Suprapubic skin (tissue), 4 donors: ENCODE results near the gene PSMG3. TPM values are rescaled to one million over a fixed set of nuclear protein-coding genes. Genes with fewer than 3 reads are reported as not detected.

ENCODE experiments used
- DNase-seq, 2 donors: peaks; one replicate each; pipeline ENCODE4 v3.0.0-alpha.2; 2019; ENCODE audit warnings: low spot score in 2 of 2
- H3K27ac ChIP-seq: fragments of 200-600 bp; sonication (generic); one replicate; pipeline ENCODE4 v1.5.1; 2019
- H3K27me3 ChIP-seq: fragments of 200-600 bp; sonication (generic); one replicate; pipeline ENCODE4 v1.5.1; 2019
- H3K36me3 ChIP-seq: fragments of 200-600 bp; sonication (generic); one replicate; pipeline ENCODE4 v1.5.1; 2019
- H3K4me1 ChIP-seq: fragments of 200-600 bp; sonication (generic); one replicate; pipeline ENCODE4 v1.5.1; 2019
- H3K4me3 ChIP-seq: fragments of 200-600 bp; sonication (generic); one replicate; pipeline ENCODE4 v1.5.1; 2019; ENCODE audit warnings: mild to moderate bottlenecking
- H3K9me3 ChIP-seq: fragments of 200-600 bp; sonication (generic); one replicate; pipeline ENCODE4 v1.5.1; 2019
- CTCF ChIP-seq, 2 donors: fragments of 200-600 bp in 1 of 2; fragments of 450-650 bp in 1 of 2; sonication (generic) in 1 of 2; IDR thresholded peaks; one replicate each; pipeline ENCODE4 v1.5.1; 2016 to 2019; ENCODE audit warnings: antibody characterized with exemption in 2 of 2, mild to moderate bottlenecking in 1 of 2, moderate library complexity in 1 of 2
- EP300 ChIP-seq: sonication (generic); formaldehyde crosslinking; IDR thresholded peaks from one replicate; pipeline ENCODE4 v1.6.1; 2017; ENCODE audit warnings: antibody characterized with exemption
- POLR2A ChIP-seq, 2 donors: fragments of 450-650 bp; IDR thresholded peaks; one replicate each; pipeline ENCODE4 v1.6.1; 2017; ENCODE audit warnings: antibody characterized with exemption in 2 of 2, mild to moderate bottlenecking in 2 of 2, moderate library complexity in 2 of 2
- POLR2AphosphoS5 ChIP-seq, 3 donors: sonication (generic); formaldehyde crosslinking; IDR thresholded peaks; one replicate each; pipeline ENCODE4 v1.6.1; 2017; ENCODE audit warnings: antibody characterized with exemption in 3 of 3
- WGBS: methylation state at CpG from one replicate; pipeline ENCODE4 v1.1.5; 2018; 5-methylcytosine and 5-hydroxymethylcytosine counted together
- total RNA-seq, 4 donors: library from RNA; depleted of rRNA; stranded (reverse); fragments of >200 nt; gene quantifications; one replicate each; pipeline ENCODE4 v1.1.0, GENCODE V29; 2016

The PSMG3 gene
- total RNA-seq, 4 donors from 2014 or later, result 35.7 to 79.0 (median 62.0) TPM

GRCh38 chr7:1587738-1588137 is 17.9 kb upstream of the PSMG3 start:
- Histone ChIP-seq H3K27me3 (peaks cover 64% of the 10 kb centered on the region), H3K27ac (no peak overlapping the region), H3K9me3 (no peaks in the 10 kb centered on the region), H3K4me1 (peaks cover 4% of the 10 kb centered on the region), H3K36me3 (no peaks in the 10 kb centered on the region), H3K4me3 (no peak overlapping the region)
- TF ChIP-seq POLR2AphosphoS5 (IDR thresholded peaks at IDR 0.05) (no peak), CTCF (IDR thresholded peaks at IDR 0.05) (no peak), EP300 (no peak), POLR2A (IDR thresholded peaks at IDR 0.05) (no peak)
- 91% methylated on average over 9 of the region's 12 CpGs for WGBS
- no peak for DNase-seq

- H3K36me3 ChIP-seq, result no peaks in the 10 kb centered on the region
- TF ChIP-seq POLR2A (IDR thresholded peaks at IDR 0.05) (no peak), EP300 (no peak), POLR2AphosphoS5 (IDR thresholded peaks at IDR 0.05) (no peak), CTCF (IDR thresholded peaks at IDR 0.05) (no peak)
- H3K9me3 ChIP-seq, result no peaks in the 10 kb centered on the region
- no peak overlapping the region for H3K4me3 ChIP-seq
- no peak overlapping the region for H3K27ac ChIP-seq
- peaks cover 58% of the 10 kb centered on the region for H3K27me3 ChIP-seq
- WGBS, result 62% methylated on average over 13 of the region's 42 CpGs
- DNase-seq, result no peak
- no peaks in the 10 kb centered on the region for H3K4me1 ChIP-seq
Measured at GRCh38 chr7:1586827-1587705, 17.2 kb upstream of the PSMG3 start.

- 82% methylated on average over 21 of the region's 34 CpGs for WGBS
- H3K27me3 ChIP-seq, result peaks cover 50% of the 10 kb centered on the region
- DNase-seq, result no peak
- TF ChIP-seq EP300, result no peak
- no peak for TF ChIP-seq CTCF (IDR thresholded peaks at IDR 0.05)
- TF ChIP-seq POLR2A (IDR thresholded peaks at IDR 0.05), result no peak
- TF ChIP-seq POLR2AphosphoS5 (IDR thresholded peaks at IDR 0.05), result no peak
- H3K36me3 ChIP-seq, result no peaks in the 10 kb centered on the region
- H3K27ac ChIP-seq, result no peak overlapping the region
- no peak overlapping the region for H3K4me3 ChIP-seq
- H3K4me1 ChIP-seq, result no peaks in the 10 kb centered on the region
- no peaks in the 10 kb centered on the region for H3K9me3 ChIP-seq
Measured at GRCh38 chr7:1586126-1586826, 16.4 kb upstream of the PSMG3 start.

- Histone ChIP-seq H3K4me1 (no peaks in the 10 kb centered on the region), H3K4me3 (no peak overlapping the region), H3K27me3 (peaks cover 41% of the 10 kb centered on the region), H3K27ac (no peak overlapping the region), H3K9me3 (no peaks in the 10 kb centered on the region), H3K36me3 (no peaks in the 10 kb centered on the region)
- no peak for TF ChIP-seq POLR2AphosphoS5 (IDR thresholded peaks at IDR 0.05)
- TF ChIP-seq EP300, result no peak
- no peak for TF ChIP-seq POLR2A (IDR thresholded peaks at IDR 0.05)
- TF ChIP-seq CTCF (IDR thresholded peaks at IDR 0.05), result no peak
- no peak for DNase-seq
- 95% methylated on average over 22 of the region's 37 CpGs for WGBS
Measured at GRCh38 chr7:1585142-1585981, 15.5 kb upstream of the PSMG3 start.
